Left ventricle myocardium inferior (tissue), 1 donor: ENCODE results near the gene LIN7A. TPM values are rescaled to one million over a fixed set of nuclear protein-coding genes. Genes with fewer than 3 reads are reported as not detected.
A peak's percentile ranks its signal among the peaks of the same experiment; 100 is the strongest.

Experiments
- DNase-seq: peaks from one replicate; pipeline ENCODE4 v3.0.0-alpha.2; 2020
- H3K27ac ChIP-seq: fragments of 200-600 bp; replicated peaks from 2 replicates; pipeline ENCODE4 v1.8.0; 2021
- H3K27me3 ChIP-seq: fragments of 200-600 bp; 2 replicates; pipeline ENCODE4 v1.8.0; 2021; ENCODE audit warnings: low read depth
- H3K36me3 ChIP-seq: fragments of 200-600 bp; 2 replicates; pipeline ENCODE4 v1.8.0; 2021
- H3K4me1 ChIP-seq: fragments of 200-600 bp; 2 replicates; pipeline ENCODE4 v1.8.0; 2021
- H3K4me3 ChIP-seq: fragments of 200-600 bp; 2 replicates; pipeline ENCODE4 v1.8.0; 2021; ENCODE audit warnings: mild to moderate bottlenecking, moderate library complexity
- H3K9me3 ChIP-seq: fragments of 200-600 bp; replicated peaks from 2 replicates; pipeline ENCODE4 v1.8.0; 2021
- intact Hi-C: fragments of 100-400 bp; cut with micrococcal nuclease; formaldehyde crosslinking; loops from one replicate; pipeline ENCODE4 v1.11.0; 2022
- total RNA-seq: library from RNA; stranded (reverse); fragmentation: NEBNext Ultra II Directional; extraction: Animal tissue kit (Norgen Biotek cat#: 25700); gene quantifications from one replicate; pipeline ENCODE4 v1.2.1, GENCODE V29; 2021
- TF ChIP-seq, protein P1 (sequence below): fragments of 200-600 bp; IDR thresholded peaks from 2 replicates; pipeline ENCODE4 v1.8.0; 2021; ENCODE audit warnings: antibody characterized with exemption, mild to moderate bottlenecking, borderline replicate concordance
- donor health status: DM: no; HTN: yes; CAD: no; lungs with severe emphysema.

LIN7A gene
- total RNA-seq, 1 donor from 2014 or later: 11.9 TPM

DNA sequence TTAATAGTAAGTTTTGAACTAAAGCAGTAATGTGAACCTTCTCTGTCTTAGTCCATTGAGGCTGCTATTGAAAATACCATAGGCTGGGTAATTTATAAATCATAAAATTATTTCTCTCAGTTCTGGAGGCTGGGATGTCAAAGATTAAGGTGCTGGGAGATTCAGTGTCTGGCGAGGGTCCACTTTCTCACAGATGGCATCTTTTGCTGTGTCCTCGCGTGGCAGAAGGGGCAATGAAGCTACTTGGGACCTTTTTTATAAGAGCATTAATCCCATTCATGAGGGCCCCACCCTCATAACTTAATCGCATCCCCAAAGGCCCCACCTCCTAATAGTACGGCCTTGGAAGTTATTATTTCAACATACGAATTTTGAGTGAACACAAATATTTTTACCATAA, 28.4 kb downstream of the LIN7A start:
- intact Hi-C loops: no loop called here

GRCh38 chr12:80902711-80903110, 35.0 kb downstream of the LIN7A start:
- Histone ChIP-seq H3K27ac (peak overlapping the region; percentile 25), H3K4me1 (peaks cover 15% of the 10 kb centered on the region), H3K27me3 (no peaks in the 10 kb centered on the region), H3K4me3 (no peak overlapping the region), H3K36me3 (no peaks in the 10 kb centered on the region), H3K9me3 (no peaks in the 10 kb centered on the region)
- intact Hi-C loops: no loop called here
- DNase-seq: no peak
- TF ChIP-seq, protein P1, sequence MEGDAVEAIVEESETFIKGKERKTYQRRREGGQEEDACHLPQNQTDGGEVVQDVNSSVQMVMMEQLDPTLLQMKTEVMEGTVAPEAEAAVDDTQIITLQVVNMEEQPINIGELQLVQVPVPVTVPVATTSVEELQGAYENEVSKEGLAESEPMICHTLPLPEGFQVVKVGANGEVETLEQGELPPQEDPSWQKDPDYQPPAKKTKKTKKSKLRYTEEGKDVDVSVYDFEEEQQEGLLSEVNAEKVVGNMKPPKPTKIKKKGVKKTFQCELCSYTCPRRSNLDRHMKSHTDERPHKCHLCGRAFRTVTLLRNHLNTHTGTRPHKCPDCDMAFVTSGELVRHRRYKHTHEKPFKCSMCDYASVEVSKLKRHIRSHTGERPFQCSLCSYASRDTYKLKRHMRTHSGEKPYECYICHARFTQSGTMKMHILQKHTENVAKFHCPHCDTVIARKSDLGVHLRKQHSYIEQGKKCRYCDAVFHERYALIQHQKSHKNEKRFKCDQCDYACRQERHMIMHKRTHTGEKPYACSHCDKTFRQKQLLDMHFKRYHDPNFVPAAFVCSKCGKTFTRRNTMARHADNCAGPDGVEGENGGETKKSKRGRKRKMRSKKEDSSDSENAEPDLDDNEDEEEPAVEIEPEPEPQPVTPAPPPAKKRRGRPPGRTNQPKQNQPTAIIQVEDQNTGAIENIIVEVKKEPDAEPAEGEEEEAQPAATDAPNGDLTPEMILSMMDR: no peak

More for the DNA sequence above, 28.4 kb downstream of the LIN7A start:
- H3K27me3 ChIP-seq: no peaks in the 10 kb centered on the region
- no peak overlapping the region for H3K27ac ChIP-seq
- H3K4me3 ChIP-seq: no peak overlapping the region
- TF ChIP-seq, protein P1: no peak
- no peaks in the 10 kb centered on the region for H3K9me3 ChIP-seq
- peaks cover 14% of the 10 kb centered on the region for H3K4me1 ChIP-seq
- no peak for DNase-seq
- H3K36me3 ChIP-seq: no peaks in the 10 kb centered on the region

- H3K27ac ChIP-seq: no peak overlapping the region
- TF ChIP-seq, protein P1: no peak
These were observed 36.1 kb downstream of the LIN7A start for GRCh38 chr12:80901661-80902060.

DNA sequence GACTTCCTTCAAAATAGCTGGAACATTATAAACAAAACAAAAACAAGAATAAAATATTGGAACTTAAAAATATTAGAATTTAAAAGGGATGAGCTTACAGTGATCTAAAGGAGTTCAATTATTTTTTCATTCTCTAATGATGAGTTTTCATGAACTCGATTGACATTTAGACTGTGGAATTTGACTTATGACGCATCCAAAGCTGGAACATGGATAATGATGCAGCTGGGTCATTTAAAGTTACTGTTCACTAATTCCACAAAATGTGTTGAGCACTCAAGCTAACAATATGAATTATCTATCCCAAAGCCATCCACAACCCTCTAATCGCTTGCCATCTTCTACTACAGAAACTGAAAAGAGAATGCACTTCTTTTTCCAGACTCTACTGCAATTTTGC, 42.5 kb downstream of the LIN7A start:
- intact Hi-C loops: no loop called here
- H3K9me3 ChIP-seq: no peaks in the 10 kb centered on the region
- no peak for DNase-seq

More at GRCh38 chr12:80901661-80902060, 36.1 kb downstream of the LIN7A start:
- no peaks in the 10 kb centered on the region for H3K27me3 ChIP-seq
- H3K4me1 ChIP-seq: peaks cover 9% of the 10 kb centered on the region
- H3K9me3 ChIP-seq: no peaks in the 10 kb centered on the region
- DNase-seq: no peak
- intact Hi-C loops: no loop called here
- no peaks in the 10 kb centered on the region for H3K36me3 ChIP-seq
- no peak overlapping the region for H3K4me3 ChIP-seq

DNA sequence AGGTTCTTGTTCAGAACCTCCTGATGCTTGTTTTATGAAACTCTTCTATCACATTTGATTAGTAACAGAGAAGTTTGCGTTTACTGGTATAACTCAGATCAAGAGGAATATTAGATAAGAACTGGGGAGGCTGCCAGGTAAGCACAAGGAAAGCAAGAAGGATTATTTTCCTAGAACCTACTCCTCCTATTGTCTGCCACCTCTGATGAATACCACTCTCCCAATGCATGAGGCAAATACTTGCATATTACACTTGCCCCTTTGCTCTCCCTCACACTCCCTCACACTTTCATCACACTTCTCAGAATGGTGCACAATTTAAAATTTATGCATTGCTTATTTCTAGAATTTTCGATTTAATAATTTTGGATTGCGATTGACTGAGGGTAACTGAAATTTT, 43.6 kb downstream of the LIN7A start:
- intact Hi-C loops: no loop called here
- TF ChIP-seq, protein P1: no peak
- Histone ChIP-seq H3K27ac (no peak overlapping the region), H3K27me3 (no peaks in the 10 kb centered on the region), H3K4me3 (no peak overlapping the region), H3K9me3 (no peaks in the 10 kb centered on the region), H3K36me3 (no peaks in the 10 kb centered on the region), H3K4me1 (peaks cover 19% of the 10 kb centered on the region)
- no peak for DNase-seq

More for the DNA sequence above, 42.5 kb downstream of the LIN7A start:
- Histone ChIP-seq H3K36me3 (no peaks in the 10 kb centered on the region), H3K4me3 (no peak overlapping the region), H3K27ac (no peak overlapping the region), H3K4me1 (peaks cover 19% of the 10 kb centered on the region), H3K27me3 (no peaks in the 10 kb centered on the region)
- TF ChIP-seq, protein P1: no peak
